Neural progenitor cell (in vitro differentiated cells): ENCODE results near the gene TEPSIN.

Experiments
- EZH2 ChIP-seq: fragments of 200-600 bp; sonication (generic); IDR thresholded peaks from 2 replicates; pipeline ENCODE4 v1.6.1; 2017; ENCODE audit warnings: antibody characterized with exemption, mild to moderate bottlenecking, moderate library complexity
- EZH2phosphoT487 ChIP-seq: fragments of 200-600 bp; sonication (generic); IDR thresholded peaks from 2 replicates; pipeline ENCODE4 v1.6.1; 2017; ENCODE audit warnings: antibody characterized with exemption
- TF ChIP-seq, protein P1 (sequence below): fragments of 200-600 bp; sonication (generic); IDR thresholded peaks from 2 replicates; pipeline ENCODE4 v1.5.1; 2017; ENCODE audit warnings: antibody characterized with exemption, mild to moderate bottlenecking

GRCh38 chr17:81282876-81283275 lies 44.0 kb upstream of the TEPSIN start:
- TF ChIP-seq, protein P1, sequence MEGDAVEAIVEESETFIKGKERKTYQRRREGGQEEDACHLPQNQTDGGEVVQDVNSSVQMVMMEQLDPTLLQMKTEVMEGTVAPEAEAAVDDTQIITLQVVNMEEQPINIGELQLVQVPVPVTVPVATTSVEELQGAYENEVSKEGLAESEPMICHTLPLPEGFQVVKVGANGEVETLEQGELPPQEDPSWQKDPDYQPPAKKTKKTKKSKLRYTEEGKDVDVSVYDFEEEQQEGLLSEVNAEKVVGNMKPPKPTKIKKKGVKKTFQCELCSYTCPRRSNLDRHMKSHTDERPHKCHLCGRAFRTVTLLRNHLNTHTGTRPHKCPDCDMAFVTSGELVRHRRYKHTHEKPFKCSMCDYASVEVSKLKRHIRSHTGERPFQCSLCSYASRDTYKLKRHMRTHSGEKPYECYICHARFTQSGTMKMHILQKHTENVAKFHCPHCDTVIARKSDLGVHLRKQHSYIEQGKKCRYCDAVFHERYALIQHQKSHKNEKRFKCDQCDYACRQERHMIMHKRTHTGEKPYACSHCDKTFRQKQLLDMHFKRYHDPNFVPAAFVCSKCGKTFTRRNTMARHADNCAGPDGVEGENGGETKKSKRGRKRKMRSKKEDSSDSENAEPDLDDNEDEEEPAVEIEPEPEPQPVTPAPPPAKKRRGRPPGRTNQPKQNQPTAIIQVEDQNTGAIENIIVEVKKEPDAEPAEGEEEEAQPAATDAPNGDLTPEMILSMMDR: no peak
- TF ChIP-seq EZH2: no peak
- TF ChIP-seq EZH2phosphoT487: no peak
